SK-N-MC (cell line): ENCODE data around the gene PHF23.

Experiments used
- EZH2 ChIP-seq: fragments of 200-600 bp; sonication (generic); IDR thresholded peaks from one replicate; pipeline ENCODE4 v1.6.1; 2017; ENCODE audit warnings: antibody characterized with exemption
- FOXP2 ChIP-seq: optimal IDR thresholded peaks from 2 replicates; pipeline ENCODE3; 2011; ENCODE audit warnings: mild to moderate bottlenecking, moderate library complexity; ENCODE audit not compliant: insufficient read depth; ENCODE audit errors: extremely low read length, control extremely low read depth

GRCh38 chr17:7258731-7259554 lies 19.7 kb upstream of the PHF23 start:
- no peak for TF ChIP-seq EZH2
- no peak for TF ChIP-seq FOXP2
